Kidney epithelial cell (primary cell): ENCODE data around the gene DSTN. TPM values are rescaled to one million over a fixed set of nuclear protein-coding genes. Genes with fewer than 3 reads are reported as not detected.

ENCODE experiments used
- DNase-seq: peaks from one replicate; pipeline ENCODE4 v3.0.0-alpha.2; 2010; ENCODE audit warnings: low read depth
- H3K27me3 ChIP-seq: 2 replicates; pipeline ENCODE4 v1.6.0; 2011; ENCODE audit warnings: low read length; ENCODE audit not compliant: control insufficient read depth, insufficient read depth
- H3K36me3 ChIP-seq: 2 replicates; pipeline ENCODE4 v1.5.1; 2011; ENCODE audit warnings: low read length; ENCODE audit not compliant: control insufficient read depth, insufficient read depth
- H3K4me3 ChIP-seq: 2 replicates; pipeline ENCODE4 v1.5.1; 2011; ENCODE audit warnings: low read depth, mild to moderate bottlenecking, control low read depth, low read length
- total RNA-seq: library from RNA; depleted of rRNA; stranded (reverse); fragments of >200 nt; gene quantifications from 2 replicates; pipeline ENCODE4 v1.2.3, GENCODE V29; 2015
- TF ChIP-seq, protein P1 (sequence below): IDR thresholded peaks from 2 replicates; pipeline ENCODE4 v1.5.1; 2011; ENCODE audit warnings: mild to moderate bottlenecking, moderate library complexity, low read length, control low read depth, inconsistent platforms; ENCODE audit not compliant: insufficient read depth, poor library complexity, severe bottlenecking

Gene DSTN
- total RNA-seq, 1 donor from 2014 or later, result 255 TPM

DNA sequence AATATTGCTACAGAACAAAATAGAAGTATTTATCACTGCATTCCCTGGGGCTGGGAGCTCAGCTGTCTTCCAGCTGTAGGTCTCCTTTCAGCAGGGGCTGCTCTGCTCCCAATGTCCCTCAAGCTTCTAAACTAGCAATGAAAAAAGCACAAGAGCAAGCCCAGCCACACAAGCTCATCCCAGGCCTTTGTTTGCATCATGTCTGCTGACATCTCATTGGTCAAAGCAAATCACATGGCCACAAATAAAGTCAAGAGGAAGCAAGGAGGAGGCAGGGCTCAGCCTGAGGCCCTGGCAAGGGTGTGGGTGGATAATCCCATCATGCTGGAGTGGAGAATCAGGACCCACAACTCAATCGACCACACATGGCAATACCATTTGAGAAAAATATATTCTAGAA lies 36.5 kb upstream of the DSTN start:
- TF ChIP-seq, protein P1, sequence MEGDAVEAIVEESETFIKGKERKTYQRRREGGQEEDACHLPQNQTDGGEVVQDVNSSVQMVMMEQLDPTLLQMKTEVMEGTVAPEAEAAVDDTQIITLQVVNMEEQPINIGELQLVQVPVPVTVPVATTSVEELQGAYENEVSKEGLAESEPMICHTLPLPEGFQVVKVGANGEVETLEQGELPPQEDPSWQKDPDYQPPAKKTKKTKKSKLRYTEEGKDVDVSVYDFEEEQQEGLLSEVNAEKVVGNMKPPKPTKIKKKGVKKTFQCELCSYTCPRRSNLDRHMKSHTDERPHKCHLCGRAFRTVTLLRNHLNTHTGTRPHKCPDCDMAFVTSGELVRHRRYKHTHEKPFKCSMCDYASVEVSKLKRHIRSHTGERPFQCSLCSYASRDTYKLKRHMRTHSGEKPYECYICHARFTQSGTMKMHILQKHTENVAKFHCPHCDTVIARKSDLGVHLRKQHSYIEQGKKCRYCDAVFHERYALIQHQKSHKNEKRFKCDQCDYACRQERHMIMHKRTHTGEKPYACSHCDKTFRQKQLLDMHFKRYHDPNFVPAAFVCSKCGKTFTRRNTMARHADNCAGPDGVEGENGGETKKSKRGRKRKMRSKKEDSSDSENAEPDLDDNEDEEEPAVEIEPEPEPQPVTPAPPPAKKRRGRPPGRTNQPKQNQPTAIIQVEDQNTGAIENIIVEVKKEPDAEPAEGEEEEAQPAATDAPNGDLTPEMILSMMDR, result no peak
- DNase-seq, result no peak
- no peak overlapping the region for H3K4me3 ChIP-seq
- H3K36me3 ChIP-seq, result no peaks in the 10 kb centered on the region
- no peaks in the 10 kb centered on the region for H3K27me3 ChIP-seq

DNA sequence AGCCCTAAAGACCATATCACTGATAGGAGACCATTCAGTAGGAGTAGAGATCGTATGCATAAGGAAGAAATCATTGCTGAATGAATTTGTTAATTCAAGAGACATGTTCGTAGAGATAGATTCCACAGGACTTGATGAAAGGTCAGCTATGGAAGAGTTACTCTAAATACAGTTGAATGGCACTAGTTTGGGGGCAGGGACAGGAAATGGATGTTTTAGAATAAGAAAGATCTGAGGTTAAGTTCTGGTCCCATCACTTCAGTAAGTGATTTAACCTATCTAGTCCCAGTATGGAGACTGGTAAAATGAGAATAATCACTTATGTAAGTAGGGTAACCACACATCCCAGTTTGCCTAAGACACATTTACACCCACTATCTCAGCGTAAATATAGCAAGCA lies 35.8 kb upstream of the DSTN start:
- Histone ChIP-seq H3K4me3 (no peak overlapping the region), H3K27me3 (no peaks in the 10 kb centered on the region), H3K36me3 (no peaks in the 10 kb centered on the region)
- no peak for DNase-seq
- TF ChIP-seq, protein P1, result no peak

DNA sequence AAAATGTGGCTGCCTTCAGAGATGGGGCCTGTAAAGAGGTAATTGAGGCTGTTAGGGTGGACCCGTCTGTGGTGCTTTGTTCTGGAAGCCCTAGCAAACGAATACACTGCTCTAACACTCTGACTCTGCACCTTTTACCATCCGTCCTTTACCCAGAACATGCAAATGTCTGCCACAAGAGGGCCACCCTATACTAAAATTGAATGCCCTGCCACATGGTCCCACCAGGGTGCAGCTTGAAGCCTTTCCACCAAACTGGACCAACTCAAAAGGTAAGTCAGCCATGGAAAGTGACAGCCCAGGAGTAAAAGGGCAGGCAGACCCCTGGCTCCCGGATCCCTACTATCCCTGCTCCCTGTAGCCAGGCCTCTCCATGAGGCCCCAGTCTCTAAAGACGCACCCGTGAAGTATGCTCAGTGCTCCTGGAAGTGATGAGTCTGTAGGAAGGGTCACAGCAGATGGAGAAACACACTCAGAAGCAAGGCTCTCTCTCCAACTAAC lies 32.9 kb upstream of the DSTN start:
- TF ChIP-seq, protein P1, result peak; percentile 93
- Histone ChIP-seq H3K27me3 (no peaks in the 10 kb centered on the region), H3K36me3 (no peaks in the 10 kb centered on the region), H3K4me3 (no peak overlapping the region)
- no peak for DNase-seq

DNA sequence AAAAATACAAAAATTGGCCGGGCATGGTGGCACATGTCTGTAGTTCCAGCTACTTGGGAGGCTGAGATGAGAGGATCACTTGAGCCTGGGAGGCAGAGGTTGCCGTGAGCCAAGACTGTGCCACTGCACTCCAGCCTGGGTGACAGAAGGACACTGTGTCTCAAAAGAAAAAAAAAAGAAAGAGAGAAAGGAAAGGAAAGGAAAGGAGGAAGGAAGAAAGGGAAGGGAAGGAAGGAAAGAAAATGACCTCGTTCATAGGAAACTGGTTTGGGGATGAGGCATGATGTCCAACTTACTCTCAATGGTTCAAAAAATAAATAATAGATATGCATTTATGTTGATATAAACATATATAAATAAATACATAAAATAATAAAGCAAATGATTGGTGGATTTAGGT lies 31.9 kb upstream of the DSTN start:
- Histone ChIP-seq H3K36me3 (no peaks in the 10 kb centered on the region), H3K4me3 (no peak overlapping the region), H3K27me3 (no peaks in the 10 kb centered on the region)
- no peak for DNase-seq
- TF ChIP-seq, protein P1, result no peak

DNA sequence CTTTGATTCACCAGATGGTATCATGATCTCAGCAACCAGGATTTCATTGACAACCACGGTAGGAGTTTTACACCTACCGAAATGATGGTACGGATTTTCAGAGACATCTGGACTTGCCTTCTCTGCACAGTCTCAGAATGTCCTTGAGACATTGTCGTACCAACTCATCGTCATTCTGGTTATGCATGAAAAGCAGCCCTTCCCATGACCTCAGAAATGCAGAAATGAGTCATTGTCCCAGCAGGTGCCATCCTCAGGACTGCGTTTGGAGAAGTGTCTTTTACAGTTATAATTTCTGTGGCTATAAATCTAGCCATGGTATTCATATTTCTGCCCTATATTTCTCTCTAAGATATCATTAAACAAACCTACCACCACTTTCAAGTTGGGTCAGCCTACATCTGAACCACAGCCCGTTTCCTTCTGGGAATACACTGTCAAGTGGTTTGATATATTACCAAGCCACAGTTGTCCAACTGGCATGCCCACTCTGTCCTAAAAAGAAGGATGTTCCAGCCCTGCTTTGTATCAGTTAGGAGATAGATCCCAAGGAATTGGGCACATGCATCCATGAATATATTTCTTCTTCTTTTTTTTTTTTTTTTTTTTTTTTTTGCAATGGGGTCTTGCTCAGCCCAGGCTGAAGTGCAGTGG lies 31.2 kb upstream of the DSTN start:
- TF ChIP-seq, protein P1, result no peak
- DNase-seq, result no peak
- H3K27me3 ChIP-seq, result no peaks in the 10 kb centered on the region

DNA sequence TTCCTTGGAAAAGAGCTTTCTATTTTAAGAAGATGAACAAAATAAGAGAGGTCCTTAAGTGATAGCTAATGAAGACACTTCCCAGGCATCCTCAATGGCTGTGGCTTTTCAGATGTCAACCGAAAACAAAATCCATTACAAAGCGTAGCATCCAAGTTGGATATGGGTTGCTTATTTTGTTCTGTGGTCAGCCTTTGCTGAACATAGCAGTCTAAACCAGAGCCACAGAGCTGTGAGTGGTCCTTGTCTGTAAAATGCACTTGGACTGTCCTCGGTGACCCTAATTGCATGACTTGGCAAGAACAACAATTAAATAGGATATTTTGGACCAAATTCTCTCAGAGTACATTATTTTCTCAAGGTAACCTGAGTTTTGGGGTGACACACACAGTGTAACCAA lies 28.3 kb upstream of the DSTN start:
- Histone ChIP-seq H3K4me3 (no peak overlapping the region), H3K27me3 (no peaks in the 10 kb centered on the region), H3K36me3 (no peaks in the 10 kb centered on the region)
- TF ChIP-seq, protein P1, result no peak
- DNase-seq, result no peak

More for the DNA sequence above, 31.2 kb upstream of the DSTN start:
- H3K4me3 ChIP-seq, result no peak overlapping the region
- no peaks in the 10 kb centered on the region for H3K36me3 ChIP-seq
